HEK293T (cell line): ENCODE measurements around the gene ILKAP.

Source experiments
- FOXM1 ChIP-seq: fragments of 450-650 bp; IDR thresholded peaks from 2 replicates; pipeline ENCODE4 v1.6.1; 2017; ENCODE audit warnings: mild to moderate bottlenecking, borderline replicate concordance
- HDGF ChIP-seq: fragments of 450-650 bp; IDR thresholded peaks from 2 replicates; pipeline ENCODE4 v1.6.1; 2017; ENCODE audit warnings: antibody characterized with exemption, borderline replicate concordance
- LEF1 ChIP-seq: fragments of 450-650 bp; IDR thresholded peaks from 2 replicates; pipeline ENCODE4 v1.6.1; 2017; ENCODE audit warnings: mild to moderate bottlenecking, borderline replicate concordance
- SUZ12 ChIP-seq: fragments of 450-650 bp; IDR thresholded peaks from 2 replicates; pipeline ENCODE4 v1.6.1; 2016; ENCODE audit warnings: mild to moderate bottlenecking
- ZNF384 ChIP-seq: fragments of 450-650 bp; IDR thresholded peaks from 2 replicates; pipeline ENCODE4 v1.6.1; 2016

DNA sequence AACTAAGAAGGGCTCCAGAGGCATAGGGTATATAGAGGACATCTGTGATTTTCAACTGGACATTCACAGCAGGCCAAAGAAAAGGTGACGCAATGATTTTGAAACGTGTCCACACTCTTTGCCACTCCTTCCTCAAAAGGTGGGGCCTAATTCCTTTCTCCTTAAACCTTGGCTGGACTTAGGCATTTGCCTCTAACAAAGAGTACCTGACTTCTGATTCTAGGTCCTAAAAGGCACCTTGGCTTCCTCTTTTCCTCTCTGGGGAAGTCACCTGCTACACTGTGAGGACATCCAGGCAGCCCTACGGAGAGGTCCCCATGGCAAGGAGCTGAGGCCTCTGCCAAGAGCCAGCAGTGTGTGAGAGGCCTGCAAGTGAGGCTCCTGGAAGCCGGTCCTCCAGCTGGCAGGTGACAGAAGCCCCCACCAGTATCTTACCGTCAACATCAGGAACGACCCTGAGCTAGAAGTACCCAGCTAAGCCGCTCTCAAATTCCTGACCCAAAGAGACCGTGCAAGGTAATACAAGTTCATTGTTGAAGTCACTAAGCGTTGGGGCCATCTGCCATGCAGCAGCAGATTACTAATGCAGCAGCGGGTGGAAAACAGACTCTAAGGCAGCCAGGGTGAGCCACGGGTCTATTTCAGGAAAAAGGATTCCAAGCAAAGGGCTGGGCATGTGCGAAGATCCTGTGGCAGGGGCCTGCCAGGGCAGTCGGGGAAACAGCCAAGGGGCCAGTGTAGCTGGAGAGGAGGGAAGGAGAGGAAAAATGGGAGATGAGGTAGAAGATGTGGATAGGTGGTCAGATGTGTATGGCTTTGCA, 43.7 kb upstream of the ILKAP start:
- TF ChIP-seq FOXM1 (no peak), SUZ12 (no peak), ZNF384 (no peak), HDGF (no peak), LEF1 (no peak)
